HEK293T (cell line): ENCODE results near the gene AMBN.

Experiments used
- FOXA1 ChIP-seq: fragments of 450-650 bp; IDR thresholded peaks from 2 replicates; pipeline ENCODE4 v1.6.1; 2016; ENCODE audit warnings: mild to moderate bottlenecking
- SUZ12 ChIP-seq: fragments of 450-650 bp; IDR thresholded peaks from 2 replicates; pipeline ENCODE4 v1.6.1; 2016; ENCODE audit warnings: mild to moderate bottlenecking

DNA sequence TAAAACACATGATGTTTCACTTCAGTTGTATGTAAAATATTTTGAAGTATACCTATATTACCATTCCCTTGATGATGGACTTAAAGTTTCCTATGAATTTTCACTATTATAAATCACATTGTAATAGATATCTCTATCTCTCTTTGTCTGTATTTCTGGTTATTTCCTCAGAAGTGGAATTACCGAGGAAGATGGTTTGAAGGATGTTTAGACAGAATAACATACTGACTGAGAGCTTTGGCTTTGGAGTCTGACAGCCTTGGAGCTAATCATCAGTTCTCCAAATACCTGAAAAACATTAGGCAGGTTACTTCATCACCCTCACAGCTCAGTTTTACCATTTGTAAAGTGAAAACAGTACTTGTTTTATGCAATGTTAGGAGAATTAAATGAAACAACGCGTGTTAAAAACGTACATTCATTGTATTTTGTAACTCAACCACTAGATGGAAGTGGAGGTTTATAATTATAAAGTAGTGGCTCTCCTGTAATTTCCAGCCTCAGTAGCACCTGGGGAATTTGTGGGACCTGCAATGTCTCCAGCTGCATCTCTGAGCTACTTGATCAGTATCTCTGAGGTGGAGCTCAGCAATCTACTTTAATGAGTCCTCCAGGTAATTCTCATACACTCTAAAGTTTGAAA lies 59.9 kb downstream of the AMBN start:
- TF ChIP-seq SUZ12 (no peak), FOXA1 (no peak)
